Measurements from ENCODE around the gene ERMARD.

ERMARD gene

DNA sequence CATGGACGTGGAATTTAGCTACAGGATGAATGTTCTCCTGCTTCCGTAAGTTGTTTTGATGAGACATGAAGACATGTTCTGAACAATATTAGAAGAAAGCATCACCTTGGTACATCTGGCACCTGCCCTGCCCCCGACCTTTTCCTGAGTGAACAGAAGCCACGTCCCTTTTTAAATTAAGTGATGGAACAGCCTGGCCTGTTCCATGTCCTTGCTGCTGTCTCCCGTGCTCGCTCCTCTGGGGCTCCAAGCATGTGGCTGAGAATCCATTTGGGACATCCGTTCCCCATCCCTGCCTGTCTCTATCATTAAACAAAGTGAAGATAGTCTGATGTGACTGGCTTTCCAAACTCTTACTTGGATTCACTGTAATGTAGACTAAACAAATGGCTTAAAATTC is 36.4 kb downstream of the ERMARD start:
- H3K9me3 ChIP-seq (ENCODE audit: insufficient read depth, low read depth, low read length) = no peaks in the 10 kb centered on the region
- no peaks in the 10 kb centered on the region for H3K27me3 ChIP-seq (ENCODE audit: insufficient read depth, low read length, poor library complexity, severe bottlenecking)
- H3F3A ChIP-seq (ENCODE audit: low read depth) = no peaks in the 10 kb centered on the region
- H4K20me1 ChIP-seq (ENCODE audit: insufficient read depth, low read length, poor library complexity, severe bottlenecking) = no peaks in the 10 kb centered on the region
- H2AFZ ChIP-seq (ENCODE audit: low read length) = no peak overlapping the region
- no peaks in the 10 kb centered on the region for H3K9me2 ChIP-seq (replicated peaks; ENCODE audit: low read depth, low read length)
- no peak overlapping the region for H3K4me2 ChIP-seq (ENCODE audit: low read depth, low read length, poor library complexity, severe bottlenecking)
- H3K79me2 ChIP-seq (ENCODE audit: insufficient read depth, low read length) = no peaks in the 10 kb centered on the region
- H3K36me3 ChIP-seq (ENCODE audit: insufficient read depth, low read length) = no peaks in the 10 kb centered on the region
- peaks cover 7% of the 10 kb centered on the region for H3K4me1 ChIP-seq (ENCODE audit: insufficient read depth, low read length, poor library complexity, severe bottlenecking)
- no peak overlapping the region for H3K9ac ChIP-seq (ENCODE audit: low read depth, low read length, poor library complexity, severe bottlenecking)
- H3K4me3 ChIP-seq (ENCODE audit: low read length, poor library complexity, severe bottlenecking) = no peak overlapping the region
- no peak for TF ChIP-seq EZH2phosphoT487 (IDR thresholded peaks at IDR 0.05; ENCODE audit: borderline replicate concordance)
- TF ChIP-seq, protein P1, sequence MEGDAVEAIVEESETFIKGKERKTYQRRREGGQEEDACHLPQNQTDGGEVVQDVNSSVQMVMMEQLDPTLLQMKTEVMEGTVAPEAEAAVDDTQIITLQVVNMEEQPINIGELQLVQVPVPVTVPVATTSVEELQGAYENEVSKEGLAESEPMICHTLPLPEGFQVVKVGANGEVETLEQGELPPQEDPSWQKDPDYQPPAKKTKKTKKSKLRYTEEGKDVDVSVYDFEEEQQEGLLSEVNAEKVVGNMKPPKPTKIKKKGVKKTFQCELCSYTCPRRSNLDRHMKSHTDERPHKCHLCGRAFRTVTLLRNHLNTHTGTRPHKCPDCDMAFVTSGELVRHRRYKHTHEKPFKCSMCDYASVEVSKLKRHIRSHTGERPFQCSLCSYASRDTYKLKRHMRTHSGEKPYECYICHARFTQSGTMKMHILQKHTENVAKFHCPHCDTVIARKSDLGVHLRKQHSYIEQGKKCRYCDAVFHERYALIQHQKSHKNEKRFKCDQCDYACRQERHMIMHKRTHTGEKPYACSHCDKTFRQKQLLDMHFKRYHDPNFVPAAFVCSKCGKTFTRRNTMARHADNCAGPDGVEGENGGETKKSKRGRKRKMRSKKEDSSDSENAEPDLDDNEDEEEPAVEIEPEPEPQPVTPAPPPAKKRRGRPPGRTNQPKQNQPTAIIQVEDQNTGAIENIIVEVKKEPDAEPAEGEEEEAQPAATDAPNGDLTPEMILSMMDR (conservative IDR thresholded peaks at IDR 0.05; ENCODE audit: low read length) = no peak

DNA sequence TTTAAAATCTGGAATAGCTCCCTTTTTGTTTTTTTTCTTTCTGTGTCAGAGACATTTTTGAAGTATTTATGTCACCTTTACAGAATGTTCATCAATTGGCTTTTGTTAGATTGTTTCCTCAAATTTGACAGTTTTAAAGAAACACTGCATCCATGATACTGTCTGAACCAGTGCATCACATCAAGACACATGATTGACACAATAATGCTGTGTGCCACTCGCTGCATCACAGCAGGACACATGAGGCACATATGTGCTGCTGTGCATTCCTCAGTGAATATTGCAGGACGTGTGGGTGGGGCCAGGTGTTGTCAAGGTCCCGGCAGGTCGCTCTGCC is 37.4 kb downstream of the ERMARD start:
- TF ChIP-seq, protein P1 (conservative IDR thresholded peaks at IDR 0.05; ENCODE audit: low read length) = no peak
- no peak for TF ChIP-seq EZH2phosphoT487 (IDR thresholded peaks at IDR 0.05; ENCODE audit: borderline replicate concordance)
- H2AFZ ChIP-seq (ENCODE audit: low read length) = no peak overlapping the region
- H4K20me1 ChIP-seq (ENCODE audit: insufficient read depth, low read length, poor library complexity, severe bottlenecking) = no peaks in the 10 kb centered on the region
- H3K9me2 ChIP-seq (replicated peaks; ENCODE audit: low read depth, low read length) = no peaks in the 10 kb centered on the region
- H3K4me3 ChIP-seq (ENCODE audit: low read length, poor library complexity, severe bottlenecking) = no peak overlapping the region
- no peak overlapping the region for H3K4me2 ChIP-seq (ENCODE audit: low read depth, low read length, poor library complexity, severe bottlenecking)
- peaks cover 7% of the 10 kb centered on the region for H3K4me1 ChIP-seq (ENCODE audit: insufficient read depth, low read length, poor library complexity, severe bottlenecking)
- no peak overlapping the region for H3K9ac ChIP-seq (ENCODE audit: low read depth, low read length, poor library complexity, severe bottlenecking)
- no peaks in the 10 kb centered on the region for H3K27me3 ChIP-seq (ENCODE audit: insufficient read depth, low read length, poor library complexity, severe bottlenecking)
- H3K36me3 ChIP-seq (ENCODE audit: insufficient read depth, low read length) = no peaks in the 10 kb centered on the region
- no peaks in the 10 kb centered on the region for H3F3A ChIP-seq (ENCODE audit: low read depth)
- H3K9me3 ChIP-seq (ENCODE audit: insufficient read depth, low read depth, low read length) = no peaks in the 10 kb centered on the region
- no peaks in the 10 kb centered on the region for H3K79me2 ChIP-seq (ENCODE audit: insufficient read depth, low read length)

DNA sequence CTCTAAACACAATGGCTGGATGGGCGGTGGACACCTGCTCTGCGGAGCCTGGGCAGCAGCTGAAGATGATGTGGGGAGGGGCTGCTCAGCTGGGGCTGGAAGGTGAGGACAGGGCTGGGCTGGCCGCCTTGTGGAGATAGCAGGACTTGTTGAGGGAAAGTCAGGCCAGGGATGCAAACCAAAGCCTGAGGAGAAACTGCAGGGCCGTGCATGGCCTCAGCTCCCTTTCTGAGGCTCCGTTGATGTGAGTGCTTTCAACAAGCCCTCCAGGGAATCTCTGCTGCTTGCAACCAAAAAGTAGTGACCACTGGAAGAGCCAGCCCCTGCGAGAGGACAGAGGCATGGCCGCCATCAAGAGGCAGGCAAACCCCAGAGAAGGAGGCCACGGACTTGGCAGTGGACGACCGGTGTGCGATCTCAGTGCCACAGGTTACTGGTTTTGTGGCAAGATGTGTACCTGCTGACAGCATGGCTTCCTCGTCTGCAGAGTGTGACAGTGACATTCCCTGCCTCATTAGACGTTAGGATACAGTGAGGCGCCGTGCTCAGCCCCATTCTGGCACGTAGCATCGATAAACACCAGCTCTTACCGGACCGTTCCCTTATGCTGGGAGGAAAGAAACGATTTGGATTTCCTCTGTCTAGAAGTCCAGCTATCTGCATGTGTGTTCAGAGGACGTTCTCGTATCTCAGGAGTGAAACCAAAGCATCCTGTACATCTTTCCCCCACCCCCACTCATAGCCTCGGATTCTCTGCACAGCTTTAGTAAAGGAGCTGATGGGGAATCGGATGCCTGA is 37.9 kb downstream of the ERMARD start:
- H3K4me1 ChIP-seq (ENCODE audit: insufficient read depth, low read length, poor library complexity, severe bottlenecking) = peaks cover 7% of the 10 kb centered on the region
- peak overlapping the region; percentile 73 for H3K4me3 ChIP-seq (ENCODE audit: low read length, poor library complexity, severe bottlenecking)
- TF ChIP-seq, protein P1 (conservative IDR thresholded peaks at IDR 0.05; ENCODE audit: low read length) = no peak
- TF ChIP-seq EZH2phosphoT487 (IDR thresholded peaks at IDR 0.05; ENCODE audit: borderline replicate concordance) = no peak
- H3K27me3 ChIP-seq (ENCODE audit: insufficient read depth, low read length, poor library complexity, severe bottlenecking) = no peaks in the 10 kb centered on the region
- H3K36me3 ChIP-seq (ENCODE audit: insufficient read depth, low read length) = no peaks in the 10 kb centered on the region
- no peaks in the 10 kb centered on the region for H3K79me2 ChIP-seq (ENCODE audit: insufficient read depth, low read length)
- H3K9ac ChIP-seq (ENCODE audit: low read depth, low read length, poor library complexity, severe bottlenecking) = peak overlapping the region; percentile 66
- peak overlapping the region; percentile 99 for H2AFZ ChIP-seq (ENCODE audit: low read length)
- H3K9me3 ChIP-seq (ENCODE audit: insufficient read depth, low read depth, low read length) = no peaks in the 10 kb centered on the region
- H3F3A ChIP-seq (ENCODE audit: low read depth) = no peaks in the 10 kb centered on the region
- H4K20me1 ChIP-seq (ENCODE audit: insufficient read depth, low read length, poor library complexity, severe bottlenecking) = no peaks in the 10 kb centered on the region
- peak overlapping the region; percentile 89 for H3K4me2 ChIP-seq (ENCODE audit: low read depth, low read length, poor library complexity, severe bottlenecking)
- H3K9me2 ChIP-seq (replicated peaks; ENCODE audit: low read depth, low read length) = no peaks in the 10 kb centered on the region
